ENCODE data around the gene ZW10.
"Not testable (repeated sequence)": the region's sequence is repeated elsewhere in the genome, so short reads cannot be mapped to it uniquely, and the experiment has no call there.

ZW10 gene

DNA sequence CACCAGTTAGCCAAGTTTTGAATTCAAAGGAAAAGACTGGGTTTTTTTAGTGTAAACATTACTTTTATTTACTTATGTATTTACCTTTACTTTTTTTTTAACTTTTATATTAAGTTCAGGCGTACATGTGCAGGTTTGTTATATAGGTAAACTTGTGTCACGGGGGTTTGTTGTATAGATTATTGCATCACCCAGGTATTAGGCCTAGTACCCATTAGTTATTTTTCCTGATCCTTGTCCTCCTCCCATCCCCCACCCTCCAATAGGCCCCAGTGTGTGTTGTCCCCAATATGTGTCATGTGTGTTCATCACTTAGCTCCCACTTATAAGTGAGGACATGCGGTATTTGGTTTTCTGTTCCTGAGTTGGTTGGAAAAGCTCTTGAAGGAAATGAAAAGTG, 20.6 kb downstream of the ZW10 start:
- no peak for DNase-seq (ENCODE audit: low spot score)

DNA sequence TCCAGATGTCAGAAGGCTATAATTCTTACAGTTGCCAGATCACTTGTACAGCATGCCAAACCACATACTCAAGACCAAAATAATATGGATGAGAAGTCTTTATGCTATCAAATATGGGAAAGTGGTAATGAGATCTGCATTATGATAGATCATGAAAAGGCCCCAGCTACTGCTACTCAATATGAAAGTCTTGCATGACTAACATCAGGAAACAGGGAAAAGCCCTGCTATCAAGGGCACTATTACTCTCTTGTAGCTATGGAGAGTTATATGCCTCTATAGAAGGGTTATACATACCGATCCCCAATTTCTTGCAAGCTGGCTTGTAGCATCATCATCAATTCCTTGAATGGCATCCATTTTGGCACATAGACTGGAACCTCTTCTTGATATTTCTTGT, 37.2 kb downstream of the ZW10 start:
- no peak for DNase-seq (ENCODE audit: low spot score)

DNA sequence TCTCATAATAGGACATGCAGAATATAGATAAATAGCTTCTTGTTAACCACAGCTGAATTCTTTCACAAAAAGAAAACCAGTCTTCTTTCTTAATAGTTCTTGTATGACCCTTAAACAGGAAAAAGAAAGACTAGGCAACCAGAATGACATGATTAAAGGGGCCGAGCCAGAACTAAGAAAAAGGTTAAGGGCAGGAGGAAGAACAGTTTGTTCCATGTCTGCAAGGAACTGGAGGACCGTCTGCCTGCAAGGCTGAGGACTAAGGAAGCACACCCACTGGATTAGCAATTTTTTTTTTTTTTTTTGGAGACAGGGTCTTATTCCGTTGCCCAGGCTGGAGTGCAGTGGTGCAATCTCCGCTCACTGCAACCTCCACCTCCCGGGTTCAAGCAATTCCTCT, 41.4 kb downstream of the ZW10 start:
- no peak for DNase-seq (ENCODE audit: low spot score)

DNA sequence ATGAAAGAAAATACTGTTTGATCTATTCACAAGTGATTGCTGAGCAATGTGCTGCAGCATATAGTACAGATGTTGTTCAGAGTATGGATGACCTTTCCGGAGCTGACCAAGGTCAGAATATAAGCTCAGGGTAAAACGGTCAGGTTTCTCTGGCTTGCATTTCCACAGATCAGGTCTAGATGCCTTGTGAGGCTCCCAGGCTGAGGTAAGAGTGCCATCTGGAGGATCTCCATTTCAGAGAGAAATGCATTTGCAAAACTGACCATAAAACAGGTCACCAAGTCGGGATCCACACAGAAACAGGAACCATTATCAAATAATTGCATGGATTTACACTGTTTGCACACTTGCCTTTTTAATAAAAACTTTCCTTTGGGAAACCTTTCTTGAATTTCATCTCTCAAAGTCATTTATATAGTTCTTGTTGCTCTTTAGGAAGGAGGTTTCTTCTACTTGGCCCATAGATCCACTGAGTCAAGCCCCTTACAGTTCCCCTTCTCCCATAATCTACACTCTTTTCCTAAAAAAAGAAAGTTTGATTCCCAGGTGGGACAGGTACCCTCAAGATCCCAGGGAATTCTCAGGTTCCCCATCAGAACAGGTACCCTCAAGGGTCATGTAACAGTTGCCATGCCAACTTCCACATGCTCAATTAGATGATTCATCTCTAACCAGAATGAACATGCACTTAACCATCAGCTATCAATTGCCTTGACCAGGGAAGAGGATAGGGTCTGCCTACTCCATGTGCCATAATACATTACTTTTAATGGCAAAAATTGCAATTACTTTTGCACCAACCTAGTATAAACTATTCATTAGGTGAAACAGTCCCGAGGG, 42.4 kb downstream of the ZW10 start:
- peak; percentile 23 for DNase-seq (ENCODE audit: low spot score)

DNA sequence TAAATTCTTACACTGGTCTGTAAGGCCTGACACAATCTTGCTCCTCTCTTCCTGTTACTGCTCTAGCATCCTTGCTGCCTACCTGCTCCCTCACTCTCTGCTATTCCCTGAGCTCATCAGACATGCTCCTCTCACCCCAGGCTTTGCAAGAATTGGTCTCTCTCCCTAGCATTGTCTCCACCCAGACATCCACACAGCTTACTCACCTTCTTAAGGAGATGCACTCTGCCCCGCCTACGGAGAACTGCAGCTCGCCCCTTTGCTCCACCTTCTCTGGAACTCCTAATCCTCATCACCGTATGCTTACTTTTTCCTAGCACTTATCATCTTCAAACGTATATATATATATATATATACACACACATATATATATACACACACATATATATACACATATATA, 44.0 kb downstream of the ZW10 start:
- DNase-seq (ENCODE audit: low spot score), result no peak

DNA sequence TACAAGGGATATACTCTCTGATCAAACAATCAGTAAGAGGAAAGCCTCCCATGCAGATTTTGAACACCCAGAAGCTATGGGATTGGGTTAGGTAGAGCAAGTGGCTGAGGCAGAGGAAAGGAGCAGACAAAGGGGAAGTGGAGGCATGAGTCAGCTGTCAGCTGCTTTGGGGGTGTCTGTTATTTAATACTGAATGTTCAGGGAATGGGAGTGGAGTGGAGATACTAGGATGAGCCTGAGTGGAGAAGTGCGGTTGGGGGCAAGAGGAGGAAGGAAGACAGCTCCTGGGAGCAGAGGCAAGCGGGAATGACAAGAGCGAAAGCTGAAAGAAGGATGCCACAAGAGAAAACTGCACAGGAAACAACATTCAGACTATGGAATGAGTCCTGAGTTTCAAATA, 44.7 kb downstream of the ZW10 start:
- DNase-seq (ENCODE audit: low spot score), result no peak

DNA sequence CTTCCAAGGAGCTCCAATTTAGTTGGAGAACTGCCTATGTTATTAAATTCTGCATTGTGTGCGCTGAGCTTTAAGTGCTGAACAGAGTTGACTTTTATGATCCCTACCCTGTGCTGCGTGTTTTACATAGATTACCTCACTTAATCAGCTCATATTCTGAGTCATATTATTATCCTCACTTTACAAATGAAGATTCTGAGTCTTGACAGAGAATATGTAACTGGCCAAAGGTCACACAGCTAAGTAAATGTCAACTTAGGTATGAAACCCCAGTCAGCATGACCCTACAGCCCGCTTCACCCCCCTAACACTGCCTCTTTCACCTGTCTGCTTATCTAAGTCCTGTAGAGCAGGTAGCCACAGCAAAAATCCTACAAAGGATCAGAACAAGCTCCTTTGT, 47.6 kb downstream of the ZW10 start:
- no peak for DNase-seq (ENCODE audit: low spot score)

DNA sequence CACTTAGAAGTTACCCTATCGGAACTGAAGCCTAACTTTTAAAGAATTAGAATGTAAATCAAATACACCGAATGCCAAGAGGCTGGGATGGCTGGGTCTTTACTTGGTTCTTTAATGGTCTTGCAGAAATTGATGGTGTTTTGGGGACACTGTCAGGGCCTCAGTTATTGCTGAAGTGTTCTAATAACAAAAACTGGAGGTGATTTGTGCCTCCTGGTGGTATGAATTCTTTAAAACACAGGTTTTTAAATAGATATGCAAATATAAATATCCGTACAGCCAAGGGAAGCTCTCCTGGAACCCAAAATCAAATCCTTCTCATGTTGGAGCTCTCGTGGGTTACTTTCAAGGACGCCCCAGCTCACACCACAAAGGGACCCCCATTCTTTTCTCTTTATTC, 48.1 kb downstream of the ZW10 start:
- no peak for DNase-seq (ENCODE audit: low spot score)

DNA sequence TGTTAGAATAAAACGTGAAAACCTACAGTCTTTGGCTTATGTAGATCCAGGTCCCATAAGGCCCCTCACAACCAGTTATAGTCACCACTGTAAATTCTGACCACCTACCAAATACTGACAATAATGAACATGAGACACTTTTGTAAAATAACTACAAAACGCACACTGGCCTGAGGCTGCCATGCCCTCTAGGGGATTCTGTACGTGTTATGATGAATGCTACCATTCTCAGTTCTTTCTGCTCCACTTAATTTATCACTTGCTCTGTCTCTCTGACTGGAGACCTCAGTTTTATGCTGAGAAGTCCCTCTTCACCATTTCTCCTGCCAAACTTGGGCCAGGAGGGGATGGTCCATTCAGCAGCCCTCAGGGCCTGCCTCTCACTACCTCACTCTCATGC, 48.7 kb downstream of the ZW10 start:
- no peak for DNase-seq (ENCODE audit: low spot score)

DNA sequence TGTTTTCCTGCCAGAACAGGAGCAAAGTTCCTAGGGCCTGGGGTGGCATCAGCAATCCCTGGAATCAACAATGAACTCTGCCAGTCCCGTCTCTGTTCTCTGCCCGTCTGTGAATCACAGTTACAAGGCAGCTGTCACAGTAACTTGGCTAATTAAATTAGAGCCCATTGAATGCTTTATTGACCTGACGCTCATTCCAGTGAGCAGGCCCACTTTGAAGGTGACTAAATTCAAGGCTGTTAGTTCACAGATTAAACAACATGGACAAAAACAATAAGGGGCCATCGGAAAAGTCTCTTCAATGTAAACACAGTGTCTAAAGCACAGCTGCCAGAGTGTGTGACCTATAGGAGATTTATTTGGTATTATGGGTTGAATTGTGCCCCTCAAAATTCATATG, 49.7 kb downstream of the ZW10 start:
- DNase-seq (ENCODE audit: low spot score), result no peak

DNA sequence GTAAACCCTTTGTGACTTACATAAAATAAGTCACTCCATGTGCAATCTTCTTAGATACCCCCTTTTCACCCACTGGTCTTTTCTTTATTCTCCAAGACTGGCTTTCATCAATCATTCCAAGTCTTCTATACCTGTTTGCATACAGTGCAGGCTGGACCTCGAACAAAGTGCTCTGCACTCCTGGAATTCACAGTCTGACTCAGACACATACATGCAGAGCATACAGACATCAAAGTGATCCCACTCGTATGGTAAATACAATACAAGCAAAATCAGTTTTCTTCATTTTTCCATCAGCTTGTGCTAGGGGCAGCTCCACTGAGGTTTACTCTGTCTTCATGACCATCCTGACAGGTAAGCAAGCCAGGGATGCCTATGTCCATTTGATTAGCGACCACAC, 50.6 kb downstream of the ZW10 start:
- DNase-seq (ENCODE audit: low spot score), result no peak

DNA sequence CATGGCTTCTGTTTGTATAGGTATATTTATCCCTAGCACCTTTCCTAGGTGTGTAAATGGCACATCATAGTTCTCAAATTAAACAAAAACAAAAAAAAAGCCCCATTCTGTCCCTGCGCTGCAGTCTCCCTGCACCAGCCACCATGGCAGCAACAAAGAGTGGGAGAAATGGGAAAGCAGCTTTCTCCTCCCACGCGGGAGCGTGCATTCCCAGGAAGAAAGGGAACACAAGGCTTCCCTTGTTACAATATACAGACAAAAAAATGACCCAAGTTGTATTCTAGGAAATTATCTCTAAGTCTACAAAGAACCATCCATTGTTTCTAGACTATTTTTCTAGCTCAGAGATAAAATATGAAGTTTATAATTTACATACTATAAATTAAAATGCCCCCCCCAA, 51.3 kb downstream of the ZW10 start:
- peak; percentile 87 for DNase-seq (ENCODE audit: low spot score)

DNA sequence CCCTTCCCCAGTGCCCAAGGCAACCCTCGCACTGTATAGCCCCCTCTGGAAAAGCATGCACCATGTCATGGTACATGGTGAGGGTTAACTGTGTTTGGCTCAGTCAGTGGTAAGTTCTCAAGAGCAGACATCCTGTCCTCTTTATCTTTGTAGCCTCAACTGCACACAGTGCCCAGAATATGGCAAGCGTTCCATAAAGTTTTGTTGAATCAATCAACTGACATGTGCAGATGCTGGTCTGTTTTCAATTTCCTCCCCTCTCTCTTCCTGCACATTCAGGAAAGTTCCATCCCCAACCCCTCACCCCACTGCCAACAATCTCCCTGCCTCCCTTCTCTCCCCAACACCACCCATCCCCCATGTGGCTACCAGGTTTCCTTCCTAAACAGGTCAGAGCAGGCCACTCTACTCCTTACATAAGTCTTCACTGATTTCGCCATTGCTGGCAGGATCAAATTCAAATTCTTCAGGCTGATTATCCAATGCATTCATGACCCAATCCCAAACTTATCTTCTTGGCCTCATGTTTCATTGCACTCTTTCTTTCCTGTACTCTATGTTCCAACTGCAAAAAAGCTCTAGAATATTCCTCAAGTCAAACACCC, 51.9 kb downstream of the ZW10 start:
- no peak for DNase-seq (ENCODE audit: low spot score)

DNA sequence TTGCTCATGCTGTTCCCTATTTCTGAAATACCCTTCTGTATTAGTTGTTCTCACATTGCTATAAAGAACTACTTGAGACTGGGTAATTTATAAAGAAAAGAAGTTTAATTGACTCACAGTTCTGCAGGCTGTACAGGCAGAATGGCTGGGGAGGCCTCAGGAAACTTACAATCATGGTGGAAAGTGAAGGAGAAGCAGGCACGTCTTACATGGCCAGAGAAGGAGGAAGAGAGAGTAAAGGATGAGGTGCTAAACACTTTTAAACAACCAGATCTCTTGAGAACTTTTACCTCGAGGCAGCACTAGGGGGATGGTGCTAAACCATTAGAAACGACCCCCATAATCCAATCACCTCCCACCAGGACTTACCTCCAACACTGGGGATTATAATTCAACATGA, 53.0 kb downstream of the ZW10 start:
- not testable (repeated sequence) for DNase-seq (ENCODE audit: low spot score)

DNA sequence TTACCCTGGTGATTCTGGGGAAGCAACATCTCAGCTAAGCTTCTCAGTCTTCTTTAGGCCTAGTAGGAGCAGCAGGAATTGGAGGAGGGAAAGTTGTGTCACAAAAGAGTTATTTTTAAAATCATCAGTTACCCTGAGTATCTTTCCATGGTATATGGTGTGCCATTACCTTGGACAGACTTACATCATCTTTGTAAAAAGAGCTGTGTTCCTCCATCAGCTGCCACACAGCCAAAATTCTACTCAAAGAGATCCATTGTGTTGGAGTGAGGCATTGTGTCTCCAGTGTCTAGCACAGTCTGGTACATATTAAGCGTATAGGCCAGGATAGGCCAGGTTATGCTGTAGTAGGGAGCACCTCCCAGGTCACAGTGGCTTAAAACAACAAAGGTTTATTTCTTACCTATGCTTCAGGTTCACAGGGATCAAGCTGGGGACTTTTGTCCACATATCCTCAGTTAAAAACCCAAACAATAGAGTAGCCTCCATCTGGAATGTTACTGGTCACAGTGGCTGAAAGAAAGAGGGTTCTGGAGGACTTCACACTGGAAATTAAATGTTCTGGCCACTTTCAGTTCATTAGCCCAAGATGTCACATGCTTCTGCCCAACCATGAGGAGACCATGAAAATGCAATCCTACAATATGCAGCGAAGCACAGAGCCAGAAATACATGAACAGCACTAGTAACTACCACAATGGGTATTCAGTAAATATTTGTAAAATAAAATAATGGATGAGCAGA, 57.4 kb downstream of the ZW10 start:
- no peak for DNase-seq (ENCODE audit: low spot score)

DNA sequence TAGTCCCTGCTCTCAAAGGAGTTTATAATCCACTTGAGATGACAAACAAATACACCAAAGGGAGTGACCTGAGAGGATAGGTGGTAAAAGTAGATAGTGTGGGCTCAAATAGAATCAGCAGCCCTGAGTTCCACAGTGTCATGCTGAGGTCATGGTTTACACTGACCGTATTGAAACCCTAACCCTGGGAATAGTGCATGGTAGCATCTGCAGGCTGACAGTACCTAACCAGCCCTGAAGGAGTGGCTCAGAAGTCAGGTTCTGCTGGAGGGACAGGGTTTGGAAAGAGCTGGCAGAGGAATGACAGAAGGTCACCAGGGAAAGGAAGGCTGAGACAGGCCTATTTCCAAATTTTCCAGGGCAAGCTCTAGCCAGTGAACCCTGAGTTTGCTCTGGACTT, 58.2 kb downstream of the ZW10 start:
- DNase-seq (ENCODE audit: low spot score), result no peak

DNA sequence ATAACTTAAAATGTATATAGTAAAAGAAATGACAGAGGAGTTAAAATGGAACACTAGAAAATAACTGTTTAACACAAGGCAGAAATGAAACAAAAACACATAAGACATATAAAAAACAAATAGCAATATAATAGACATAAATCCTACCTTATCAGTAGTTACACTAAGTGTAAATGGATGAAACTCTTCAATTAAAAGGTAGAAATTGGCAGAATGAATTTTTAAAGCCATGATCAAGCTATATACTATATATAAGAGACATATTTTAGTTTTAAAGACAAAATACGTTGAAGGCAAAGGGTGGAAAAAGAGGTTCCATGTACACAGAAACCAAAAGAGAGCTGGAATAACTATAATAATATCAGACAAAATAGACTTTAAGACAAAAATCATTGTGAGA, 62.5 kb downstream of the ZW10 start:
- DNase-seq (ENCODE audit: low spot score), result no peak

DNA sequence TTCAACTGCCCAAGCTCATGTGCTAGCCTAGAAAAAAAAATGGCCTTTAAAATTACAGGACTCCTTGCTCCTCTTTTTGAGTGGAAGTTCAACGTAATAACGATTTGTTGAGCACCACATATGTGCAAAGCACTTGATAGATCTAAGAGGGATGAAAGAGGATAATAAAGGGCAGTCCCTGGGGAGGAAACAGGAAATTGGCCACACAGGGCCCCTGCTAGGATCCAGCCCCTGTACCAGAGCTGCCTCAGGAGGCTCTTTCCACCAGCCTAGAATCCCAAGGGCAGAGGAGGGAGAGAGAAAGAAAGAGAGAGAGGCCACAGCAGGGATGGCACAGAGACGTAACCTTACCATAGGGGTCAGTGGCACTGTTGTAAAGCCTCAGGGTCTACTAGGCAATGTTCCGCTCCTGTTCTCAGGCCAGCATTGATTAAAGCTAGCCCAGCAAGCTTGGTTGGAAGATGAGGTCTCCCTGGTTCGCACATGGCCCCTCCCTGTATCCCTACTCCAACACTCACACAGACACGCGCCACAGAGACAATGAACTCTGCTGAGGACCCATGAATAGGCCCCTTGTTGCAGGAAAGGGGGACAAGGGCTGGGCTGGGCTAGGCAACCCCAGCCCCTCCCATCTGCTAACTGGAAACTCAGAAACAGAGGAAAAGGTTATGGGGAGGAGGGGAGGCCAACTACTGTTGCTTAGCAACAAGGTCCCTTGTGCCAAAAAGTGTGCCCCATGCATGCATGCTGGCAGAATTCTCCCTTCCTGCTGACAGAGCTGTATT, 67.4 kb downstream of the ZW10 start, which contains the start of gene TMPRSS5:
Gene TMPRSS5, minus strand, starts transcription at position 438 of the 785 bp plus-strand sequence. Its CDS starts 84 bp downstream, at position 354.
- DNase-seq (ENCODE audit: low spot score), result peak; percentile 96

DNA sequence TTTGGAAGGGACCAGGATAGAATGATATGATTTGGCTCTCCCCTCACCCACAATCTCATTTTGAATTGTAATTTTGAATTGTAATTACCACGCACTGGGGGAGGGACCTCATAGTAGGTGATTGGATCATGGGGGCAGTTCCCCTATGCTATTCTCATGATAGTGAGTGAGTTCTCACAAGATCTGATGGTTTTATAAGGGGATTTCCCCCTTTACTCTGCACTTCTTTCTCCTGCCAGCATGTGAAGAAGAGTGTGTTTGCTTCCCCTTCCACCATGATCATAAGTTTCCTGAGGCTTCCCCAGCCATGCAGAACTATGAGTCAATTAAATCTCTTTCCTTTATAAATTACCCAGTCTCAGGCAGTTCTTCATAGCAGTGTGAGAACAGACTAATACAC, 69.9 kb downstream of the ZW10 start:
- DNase-seq (ENCODE audit: low spot score), result not testable (repeated sequence)

DNA sequence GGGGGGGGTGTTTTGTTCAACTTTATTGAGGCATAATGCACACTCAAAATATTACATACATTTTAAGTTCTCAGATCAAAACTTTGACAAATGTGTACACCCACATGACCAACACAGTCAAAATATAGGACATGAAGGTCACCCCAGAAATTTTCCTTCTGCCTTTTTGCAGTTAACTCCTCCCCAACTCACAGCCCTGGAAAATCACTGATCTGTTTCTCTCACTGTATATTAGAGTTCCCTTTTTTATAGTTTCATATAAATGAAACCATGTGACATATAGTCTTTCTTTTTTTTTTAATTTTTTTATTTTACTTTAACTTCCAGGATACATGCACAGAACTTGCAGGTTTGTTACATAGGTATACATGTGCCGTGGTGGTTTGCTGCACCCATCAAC, 72.0 kb downstream of the ZW10 start:
- no peak for DNase-seq (ENCODE audit: low spot score)

DNA sequence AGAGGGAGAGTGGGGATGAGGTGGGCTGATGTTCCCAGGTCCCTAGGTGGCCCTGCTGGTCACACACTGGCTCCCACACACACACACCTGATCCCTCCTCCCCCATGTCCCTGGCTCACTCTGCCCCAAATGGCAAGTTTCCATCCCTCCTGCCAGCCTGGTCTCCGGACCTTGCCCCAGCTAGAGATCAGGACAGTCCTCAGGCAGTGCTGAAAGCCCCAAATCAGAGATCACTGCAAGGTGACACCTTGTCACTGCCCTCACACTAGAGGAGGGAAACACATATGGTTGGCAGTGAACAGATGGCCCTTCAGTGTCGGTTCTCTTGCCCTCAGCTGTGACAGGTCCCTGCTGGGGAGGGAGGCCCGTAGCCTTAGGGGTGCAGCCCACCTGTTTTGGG, 75.0 kb downstream of the ZW10 start:
- DNase-seq (ENCODE audit: low spot score), result no peak

DNA sequence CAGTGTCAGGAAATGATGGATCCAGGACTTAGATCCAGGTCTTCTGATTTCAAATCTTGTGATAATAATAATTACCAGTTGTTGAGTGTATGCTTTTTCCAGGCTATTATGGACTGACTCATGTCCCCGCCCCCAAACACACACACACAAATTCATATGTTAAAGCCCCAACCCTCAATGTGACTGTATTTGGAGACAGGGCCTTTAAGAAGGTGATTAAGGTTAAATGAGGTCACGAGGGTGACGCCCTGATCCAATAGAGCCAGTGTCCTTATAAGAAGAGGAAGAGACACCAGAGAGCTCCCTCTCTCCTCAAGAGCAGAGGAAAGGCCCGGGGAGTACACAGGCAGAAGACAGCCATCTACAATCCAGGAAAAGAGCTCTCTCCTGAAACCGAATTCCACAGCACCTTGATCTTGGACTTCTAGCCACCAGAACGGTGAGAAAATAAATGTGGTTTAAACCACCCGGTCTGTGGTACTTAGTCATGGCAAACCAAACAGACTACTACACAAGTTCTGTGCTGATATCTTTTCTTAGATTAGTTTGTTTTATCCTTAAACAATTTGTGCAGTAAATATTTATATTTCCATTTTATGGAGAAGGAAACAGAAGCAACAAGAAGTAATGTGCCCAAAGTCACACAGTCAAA, 75.6 kb downstream of the ZW10 start:
- no peak for DNase-seq (ENCODE audit: low spot score)
